WTC11 (cell line): ENCODE measurements around the gene METTL21A.

Experiments used
- ATF2 ChIP-seq: sonication (generic); formaldehyde crosslinking; IDR thresholded peaks from 2 replicates; pipeline ENCODE4 v1.8.1; 2022; ENCODE audit warnings: low read depth, missing genetic modification reagents, borderline replicate concordance
- EMX1 ChIP-seq: fragments of 250-450 bp; sonication (Bioruptor Pico); IDR thresholded peaks from 2 replicates; pipeline ENCODE4 v1.8.0; 2021; ENCODE audit warnings: mild to moderate bottlenecking
- ETV6 ChIP-seq: sonication (generic); formaldehyde crosslinking; IDR thresholded peaks from 2 replicates; pipeline ENCODE4 v1.8.1; 2022; ENCODE audit warnings: mild to moderate bottlenecking, missing genetic modification reagents
- FOXP1 ChIP-seq: sonication (generic); formaldehyde crosslinking; IDR thresholded peaks from 2 replicates; pipeline ENCODE4 v1.8.0; 2022; ENCODE audit warnings: missing genetic modification reagents, mild to moderate bottlenecking, moderate library complexity, borderline replicate concordance
- MLX ChIP-seq: sonication (generic); formaldehyde crosslinking; IDR thresholded peaks from 2 replicates; pipeline ENCODE4 v1.8.1; 2023; ENCODE audit warnings: mild to moderate bottlenecking, missing genetic modification reagents, moderate library complexity
- NFE2L1 ChIP-seq: sonication (generic); formaldehyde crosslinking; IDR thresholded peaks from 2 replicates; pipeline ENCODE4 v1.8.1; 2023; ENCODE audit warnings: missing genetic modification reagents
- RORB ChIP-seq: fragments of 250-450 bp; sonication (Bioruptor Pico); IDR thresholded peaks from 2 replicates; pipeline ENCODE4 v1.9.0; 2021; ENCODE audit warnings: mild to moderate bottlenecking
- SMAD3 ChIP-seq: sonication (generic); formaldehyde crosslinking; IDR thresholded peaks from 2 replicates; pipeline ENCODE4 v1.8.0; 2022; ENCODE audit warnings: missing genetic modification reagents, mild to moderate bottlenecking, borderline replicate concordance
- STAT6 ChIP-seq: sonication (generic); formaldehyde crosslinking; conservative IDR thresholded peaks from 2 replicates; pipeline ENCODE4 v1.8.1; 2023; ENCODE audit warnings: mild to moderate bottlenecking, low read depth, missing genetic modification reagents, moderate library complexity
- USF2 ChIP-seq: sonication (generic); formaldehyde crosslinking; IDR thresholded peaks from 2 replicates; pipeline ENCODE4 v1.8.1; 2023; ENCODE audit warnings: mild to moderate bottlenecking, missing genetic modification reagents, moderate library complexity
- TF ChIP-seq, protein P1 (sequence below): sonication (generic); formaldehyde crosslinking; IDR thresholded peaks from 2 replicates; pipeline ENCODE4 v1.8.1; 2022; ENCODE audit warnings: low read depth, mild to moderate bottlenecking, moderate library complexity, missing genetic modification reagents, borderline replicate concordance
- TF ChIP-seq, protein P2 (sequence below): sonication (generic); formaldehyde crosslinking; IDR thresholded peaks from 2 replicates; pipeline ENCODE4 v1.8.0; 2022; ENCODE audit warnings: mild to moderate bottlenecking, missing genetic modification reagents
- TF ChIP-seq, protein P3 (sequence below): fragments of 200-600 bp; IDR thresholded peaks from 2 replicates; pipeline ENCODE4 v1.8.0; 2022; ENCODE audit warnings: antibody characterized with exemption

GRCh38 chr2:207612714-207613113, 12.5 kb downstream of the METTL21A start:
- TF ChIP-seq, protein P1, sequence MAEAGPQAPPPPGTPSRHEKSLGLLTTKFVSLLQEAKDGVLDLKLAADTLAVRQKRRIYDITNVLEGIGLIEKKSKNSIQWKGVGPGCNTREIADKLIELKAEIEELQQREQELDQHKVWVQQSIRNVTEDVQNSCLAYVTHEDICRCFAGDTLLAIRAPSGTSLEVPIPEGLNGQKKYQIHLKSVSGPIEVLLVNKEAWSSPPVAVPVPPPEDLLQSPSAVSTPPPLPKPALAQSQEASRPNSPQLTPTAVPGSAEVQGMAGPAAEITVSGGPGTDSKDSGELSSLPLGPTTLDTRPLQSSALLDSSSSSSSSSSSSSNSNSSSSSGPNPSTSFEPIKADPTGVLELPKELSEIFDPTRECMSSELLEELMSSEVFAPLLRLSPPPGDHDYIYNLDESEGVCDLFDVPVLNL (CRISPR knock-in tag) = no peak
- TF ChIP-seq, protein P2, sequence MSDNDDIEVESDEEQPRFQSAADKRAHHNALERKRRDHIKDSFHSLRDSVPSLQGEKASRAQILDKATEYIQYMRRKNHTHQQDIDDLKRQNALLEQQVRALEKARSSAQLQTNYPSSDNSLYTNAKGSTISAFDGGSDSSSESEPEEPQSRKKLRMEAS (CRISPR knock-in tag) = no peak
- TF ChIP-seq ETV6 (CRISPR knock-in tag) (no peak), ATF2 (CRISPR knock-in tag) (no peak), EMX1 (CRISPR knock-in tag) (no peak), FOXP1 (no peak), MLX (no peak), SMAD3 (CRISPR knock-in tag) (no peak), NFE2L1 (CRISPR knock-in tag) (no peak), RORB (CRISPR knock-in tag) (no peak), STAT6 (CRISPR knock-in tag) (no peak), USF2 (CRISPR knock-in tag) (no peak)
- TF ChIP-seq, protein P3, sequence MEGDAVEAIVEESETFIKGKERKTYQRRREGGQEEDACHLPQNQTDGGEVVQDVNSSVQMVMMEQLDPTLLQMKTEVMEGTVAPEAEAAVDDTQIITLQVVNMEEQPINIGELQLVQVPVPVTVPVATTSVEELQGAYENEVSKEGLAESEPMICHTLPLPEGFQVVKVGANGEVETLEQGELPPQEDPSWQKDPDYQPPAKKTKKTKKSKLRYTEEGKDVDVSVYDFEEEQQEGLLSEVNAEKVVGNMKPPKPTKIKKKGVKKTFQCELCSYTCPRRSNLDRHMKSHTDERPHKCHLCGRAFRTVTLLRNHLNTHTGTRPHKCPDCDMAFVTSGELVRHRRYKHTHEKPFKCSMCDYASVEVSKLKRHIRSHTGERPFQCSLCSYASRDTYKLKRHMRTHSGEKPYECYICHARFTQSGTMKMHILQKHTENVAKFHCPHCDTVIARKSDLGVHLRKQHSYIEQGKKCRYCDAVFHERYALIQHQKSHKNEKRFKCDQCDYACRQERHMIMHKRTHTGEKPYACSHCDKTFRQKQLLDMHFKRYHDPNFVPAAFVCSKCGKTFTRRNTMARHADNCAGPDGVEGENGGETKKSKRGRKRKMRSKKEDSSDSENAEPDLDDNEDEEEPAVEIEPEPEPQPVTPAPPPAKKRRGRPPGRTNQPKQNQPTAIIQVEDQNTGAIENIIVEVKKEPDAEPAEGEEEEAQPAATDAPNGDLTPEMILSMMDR = no peak
